GM23338 (cell line): ENCODE measurements around the gene SMNDC1. TPM values are rescaled to one million over a fixed set of nuclear protein-coding genes. Genes with fewer than 3 reads are reported as not detected.

Source experiments
- ZNF114 ChIP-seq: fragments of 250-450 bp; sonication (Bioruptor Pico); IDR thresholded peaks from 2 replicates; pipeline ENCODE4 v1.5.0; 2020; ENCODE audit warnings: mild to moderate bottlenecking, moderate library complexity
- ZNF331 ChIP-seq: fragments of 250-450 bp; sonication (Bioruptor Pico); IDR thresholded peaks from 2 replicates; pipeline ENCODE4 v1.5.0; 2020; ENCODE audit warnings: low read depth, mild to moderate bottlenecking, moderate library complexity
- polyA plus RNA-seq: library from polyadenylated mRNA; unstranded; fragments of >200 nt; fragmentation: Nextera tagmentation; extraction: Ambion mirVana; gene quantifications from 2 replicates; pipeline ENCODE4 v1.2.1, GENCODE V29; 2016
- total RNA-seq: library from RNA; depleted of rRNA; stranded (reverse); fragments of >200 nt; shearing (Covaris generic); gene quantifications from 2 replicates; pipeline ENCODE4 v1.2.3, GENCODE V29; 2014
- TF ChIP-seq, protein P1 (sequence below): fragments of 250-450 bp; sonication (Bioruptor Pico); IDR thresholded peaks from 2 replicates; pipeline ENCODE4 v1.5.0; 2020; ENCODE audit warnings: mild to moderate bottlenecking, moderate library complexity
- TF ChIP-seq, protein P2 (sequence below): IDR thresholded peaks from one replicate; pipeline ENCODE4 v1.6.1; 2018; ENCODE audit warnings: antibody characterized with exemption; ENCODE audit not compliant: unreplicated experiment
- TF ChIP-seq, protein P3 (sequence below): IDR thresholded peaks from 2 replicates; pipeline ENCODE4 v1.6.1; 2016; ENCODE audit warnings: antibody characterized with exemption

Gene SMNDC1
- total and polyA plus RNA-seq, 2 experiments from 2014 or later = 28.4 to 45.1 TPM

DNA sequence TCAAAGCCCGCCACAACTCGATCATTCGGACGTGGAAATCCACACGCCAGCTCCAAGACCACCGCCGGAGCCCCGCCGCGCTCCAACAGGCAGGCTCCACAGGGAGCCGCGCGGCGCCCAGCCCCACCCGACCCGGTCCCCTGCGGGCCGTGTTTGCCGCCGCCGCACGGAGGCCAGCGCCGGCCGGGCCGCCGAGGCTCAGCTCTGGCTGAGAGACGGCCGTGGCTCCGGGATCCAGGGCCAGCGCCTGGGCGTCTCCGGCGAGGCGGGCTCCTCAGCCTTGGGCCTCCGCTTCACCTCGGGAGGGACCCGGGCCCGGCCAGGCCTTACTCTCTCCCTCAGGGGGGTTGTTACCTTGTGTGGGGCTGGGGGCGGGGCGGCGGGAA is 333 bp downstream of the SMNDC1 start (continued):
- TF ChIP-seq, protein P1, sequence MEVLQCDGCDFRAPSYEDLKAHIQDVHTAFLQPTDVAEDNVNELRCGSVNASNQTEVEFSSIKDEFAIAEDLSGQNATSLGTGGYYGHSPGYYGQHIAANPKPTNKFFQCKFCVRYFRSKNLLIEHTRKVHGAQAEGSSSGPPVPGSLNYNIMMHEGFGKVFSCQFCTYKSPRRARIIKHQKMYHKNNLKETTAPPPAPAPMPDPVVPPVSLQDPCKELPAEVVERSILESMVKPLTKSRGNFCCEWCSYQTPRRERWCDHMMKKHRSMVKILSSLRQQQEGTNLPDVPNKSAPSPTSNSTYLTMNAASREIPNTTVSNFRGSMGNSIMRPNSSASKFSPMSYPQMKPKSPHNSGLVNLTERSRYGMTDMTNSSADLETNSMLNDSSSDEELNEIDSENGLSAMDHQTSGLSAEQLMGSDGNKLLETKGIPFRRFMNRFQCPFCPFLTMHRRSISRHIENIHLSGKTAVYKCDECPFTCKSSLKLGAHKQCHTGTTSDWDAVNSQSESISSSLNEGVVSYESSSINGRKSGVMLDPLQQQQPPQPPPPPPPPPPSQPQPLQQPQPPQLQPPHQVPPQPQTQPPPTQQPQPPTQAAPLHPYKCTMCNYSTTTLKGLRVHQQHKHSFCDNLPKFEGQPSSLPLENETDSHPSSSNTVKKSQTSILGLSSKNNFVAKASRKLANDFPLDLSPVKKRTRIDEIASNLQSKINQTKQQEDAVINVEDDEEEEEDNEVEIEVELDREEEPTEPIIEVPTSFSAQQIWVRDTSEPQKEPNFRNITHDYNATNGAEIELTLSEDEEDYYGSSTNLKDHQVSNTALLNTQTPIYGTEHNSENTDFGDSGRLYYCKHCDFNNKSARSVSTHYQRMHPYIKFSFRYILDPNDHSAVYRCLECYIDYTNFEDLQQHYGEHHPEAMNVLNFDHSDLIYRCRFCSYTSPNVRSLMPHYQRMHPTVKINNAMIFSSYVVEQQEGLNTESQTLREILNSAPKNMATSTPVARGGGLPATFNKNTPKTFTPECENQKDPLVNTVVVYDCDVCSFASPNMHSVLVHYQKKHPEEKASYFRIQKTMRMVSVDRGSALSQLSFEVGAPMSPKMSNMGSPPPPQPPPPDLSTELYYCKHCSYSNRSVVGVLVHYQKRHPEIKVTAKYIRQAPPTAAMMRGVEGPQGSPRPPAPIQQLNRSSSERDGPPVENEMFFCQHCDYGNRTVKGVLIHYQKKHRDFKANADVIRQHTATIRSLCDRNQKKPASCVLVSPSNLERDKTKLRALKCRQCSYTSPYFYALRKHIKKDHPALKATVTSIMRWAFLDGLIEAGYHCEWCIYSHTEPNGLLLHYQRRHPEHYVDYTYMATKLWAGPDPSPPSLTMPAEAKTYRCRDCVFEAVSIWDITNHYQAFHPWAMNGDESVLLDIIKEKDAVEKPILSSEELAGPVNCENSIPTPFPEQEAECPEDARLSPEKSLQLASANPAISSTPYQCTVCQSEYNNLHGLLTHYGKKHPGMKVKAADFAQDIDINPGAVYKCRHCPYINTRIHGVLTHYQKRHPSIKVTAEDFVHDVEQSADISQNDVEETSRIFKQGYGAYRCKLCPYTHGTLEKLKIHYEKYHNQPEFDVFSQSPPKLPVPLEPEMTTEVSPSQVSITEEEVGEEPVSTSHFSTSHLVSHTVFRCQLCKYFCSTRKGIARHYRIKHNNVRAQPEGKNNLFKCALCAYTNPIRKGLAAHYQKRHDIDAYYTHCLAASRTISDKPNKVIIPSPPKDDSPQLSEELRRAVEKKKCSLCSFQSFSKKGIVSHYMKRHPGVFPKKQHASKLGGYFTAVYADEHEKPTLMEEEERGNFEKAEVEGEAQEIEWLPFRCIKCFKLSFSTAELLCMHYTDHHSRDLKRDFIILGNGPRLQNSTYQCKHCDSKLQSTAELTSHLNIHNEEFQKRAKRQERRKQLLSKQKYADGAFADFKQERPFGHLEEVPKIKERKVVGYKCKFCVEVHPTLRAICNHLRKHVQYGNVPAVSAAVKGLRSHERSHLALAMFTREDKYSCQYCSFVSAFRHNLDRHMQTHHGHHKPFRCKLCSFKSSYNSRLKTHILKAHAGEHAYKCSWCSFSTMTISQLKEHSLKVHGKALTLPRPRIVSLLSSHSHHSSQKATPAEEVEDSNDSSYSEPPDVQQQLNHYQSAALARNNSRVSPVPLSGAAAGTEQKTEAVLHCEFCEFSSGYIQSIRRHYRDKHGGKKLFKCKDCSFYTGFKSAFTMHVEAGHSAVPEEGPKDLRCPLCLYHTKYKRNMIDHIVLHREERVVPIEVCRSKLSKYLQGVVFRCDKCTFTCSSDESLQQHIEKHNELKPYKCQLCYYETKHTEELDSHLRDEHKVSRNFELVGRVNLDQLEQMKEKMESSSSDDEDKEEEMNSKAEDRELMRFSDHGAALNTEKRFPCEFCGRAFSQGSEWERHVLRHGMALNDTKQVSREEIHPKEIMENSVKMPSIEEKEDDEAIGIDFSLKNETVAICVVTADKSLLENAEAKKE (CRISPR knock-in tag) = no peak
- TF ChIP-seq, protein P2, sequence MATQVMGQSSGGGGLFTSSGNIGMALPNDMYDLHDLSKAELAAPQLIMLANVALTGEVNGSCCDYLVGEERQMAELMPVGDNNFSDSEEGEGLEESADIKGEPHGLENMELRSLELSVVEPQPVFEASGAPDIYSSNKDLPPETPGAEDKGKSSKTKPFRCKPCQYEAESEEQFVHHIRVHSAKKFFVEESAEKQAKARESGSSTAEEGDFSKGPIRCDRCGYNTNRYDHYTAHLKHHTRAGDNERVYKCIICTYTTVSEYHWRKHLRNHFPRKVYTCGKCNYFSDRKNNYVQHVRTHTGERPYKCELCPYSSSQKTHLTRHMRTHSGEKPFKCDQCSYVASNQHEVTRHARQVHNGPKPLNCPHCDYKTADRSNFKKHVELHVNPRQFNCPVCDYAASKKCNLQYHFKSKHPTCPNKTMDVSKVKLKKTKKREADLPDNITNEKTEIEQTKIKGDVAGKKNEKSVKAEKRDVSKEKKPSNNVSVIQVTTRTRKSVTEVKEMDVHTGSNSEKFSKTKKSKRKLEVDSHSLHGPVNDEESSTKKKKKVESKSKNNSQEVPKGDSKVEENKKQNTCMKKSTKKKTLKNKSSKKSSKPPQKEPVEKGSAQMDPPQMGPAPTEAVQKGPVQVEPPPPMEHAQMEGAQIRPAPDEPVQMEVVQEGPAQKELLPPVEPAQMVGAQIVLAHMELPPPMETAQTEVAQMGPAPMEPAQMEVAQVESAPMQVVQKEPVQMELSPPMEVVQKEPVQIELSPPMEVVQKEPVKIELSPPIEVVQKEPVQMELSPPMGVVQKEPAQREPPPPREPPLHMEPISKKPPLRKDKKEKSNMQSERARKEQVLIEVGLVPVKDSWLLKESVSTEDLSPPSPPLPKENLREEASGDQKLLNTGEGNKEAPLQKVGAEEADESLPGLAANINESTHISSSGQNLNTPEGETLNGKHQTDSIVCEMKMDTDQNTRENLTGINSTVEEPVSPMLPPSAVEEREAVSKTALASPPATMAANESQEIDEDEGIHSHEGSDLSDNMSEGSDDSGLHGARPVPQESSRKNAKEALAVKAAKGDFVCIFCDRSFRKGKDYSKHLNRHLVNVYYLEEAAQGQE = no peak
- TF ChIP-seq ZNF114 (no peak), ZNF331 (CRISPR knock-in tag) (no peak)
- TF ChIP-seq, protein P3, sequence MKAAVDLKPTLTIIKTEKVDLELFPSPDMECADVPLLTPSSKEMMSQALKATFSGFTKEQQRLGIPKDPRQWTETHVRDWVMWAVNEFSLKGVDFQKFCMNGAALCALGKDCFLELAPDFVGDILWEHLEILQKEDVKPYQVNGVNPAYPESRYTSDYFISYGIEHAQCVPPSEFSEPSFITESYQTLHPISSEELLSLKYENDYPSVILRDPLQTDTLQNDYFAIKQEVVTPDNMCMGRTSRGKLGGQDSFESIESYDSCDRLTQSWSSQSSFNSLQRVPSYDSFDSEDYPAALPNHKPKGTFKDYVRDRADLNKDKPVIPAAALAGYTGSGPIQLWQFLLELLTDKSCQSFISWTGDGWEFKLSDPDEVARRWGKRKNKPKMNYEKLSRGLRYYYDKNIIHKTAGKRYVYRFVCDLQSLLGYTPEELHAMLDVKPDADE = no peak
